Smooth muscle cell of the umbilical artery (primary cell): Measurements from ENCODE around the gene SLC6A6. TPM values are rescaled to one million over a fixed set of nuclear protein-coding genes. Genes with fewer than 3 reads are reported as not detected.

Experiments used
- total RNA-seq: library from RNA; depleted of rRNA; stranded (reverse); fragments of >200 nt; gene quantifications from 2 replicates; pipeline ENCODE4 v1.2.3, GENCODE V29; 2014

The SLC6A6 gene
- total RNA-seq: 12.8 and 16.0 TPM in 2 replicates

GRCh38 chr3:14402304-14402811 lies at the start of gene SLC6A6:
SLC6A6 (plus strand) TSS chr3:14402606; CDS start chr3:14443635, 41,029 bp downstream.

Other genes starting within 250 kb of the SLC6A6 start
- gene XPC, start 224.0 kb upstream of the SLC6A6 start, total RNA-seq: 46.9 and 62.6 TPM in 2 replicates
- gene LSM3, start 223.8 kb upstream of the SLC6A6 start, total RNA-seq: 5.4 and 7.7 TPM in 2 replicates
- gene GRIP2, start 137.7 kb downstream of the SLC6A6 start, total RNA-seq: under 0.01 and 0.09 TPM in 2 replicates
- 10.4 and 13.4 TPM in 2 replicates for gene CCDC174, start 249.2 kb downstream of the SLC6A6 start, total RNA-seq